ENCODE data around the gene FSTL4.

The FSTL4 gene

GRCh38 chr5:133149345-133149744 lies 463.0 kb downstream of the FSTL4 start:
- DNase-seq (ENCODE audit: low read depth in 1 of 2, low spot score in 1 of 2), result no peak

GRCh38 chr5:133147815-133148567 lies 464.4 kb downstream of the FSTL4 start:
- DNase-seq (ENCODE audit: low read depth in 1 of 2, low spot score in 1 of 2), result no peak

- no peak for DNase-seq (ENCODE audit: low read depth in 1 of 2, low spot score in 1 of 2)
These were observed 464.9 kb downstream of the FSTL4 start for GRCh38 chr5:133147411-133147810.
